Right ventricle myocardium superior (tissue), 1 donor: ENCODE results near the gene RPS6KL1. TPM values are rescaled to one million over a fixed set of nuclear protein-coding genes. Genes with fewer than 3 reads are reported as not detected.

Experiments
- ATAC-seq: fragments of 200-7000 bp; cut with Tn5 transposase; one replicate; pipeline ENCODE4 v1.9.1; 2020; ENCODE audit warnings: mild to moderate bottlenecking; ENCODE audit not compliant: poor library complexity
- DNase-seq: peaks from one replicate; pipeline ENCODE4 v3.0.0-alpha.2; 2020
- intact Hi-C: fragments of 100-400 bp; cut with DNase I; formaldehyde crosslinking; loops from one replicate; pipeline ENCODE4 v1.11.2; 2022
- total RNA-seq: library from RNA; stranded (reverse); fragmentation: NEBNext Ultra II Directional; extraction: Animal tissue kit (Norgen Biotek cat#: 25700); gene quantifications from one replicate; pipeline ENCODE4 v1.2.1, GENCODE V29; 2021
- donor health status: DM: no; HTN: yes; CAD: no; lungs with severe emphysema.

RPS6KL1 gene
- total RNA-seq, 1 donor from 2014 or later: 16.8 TPM

DNA sequence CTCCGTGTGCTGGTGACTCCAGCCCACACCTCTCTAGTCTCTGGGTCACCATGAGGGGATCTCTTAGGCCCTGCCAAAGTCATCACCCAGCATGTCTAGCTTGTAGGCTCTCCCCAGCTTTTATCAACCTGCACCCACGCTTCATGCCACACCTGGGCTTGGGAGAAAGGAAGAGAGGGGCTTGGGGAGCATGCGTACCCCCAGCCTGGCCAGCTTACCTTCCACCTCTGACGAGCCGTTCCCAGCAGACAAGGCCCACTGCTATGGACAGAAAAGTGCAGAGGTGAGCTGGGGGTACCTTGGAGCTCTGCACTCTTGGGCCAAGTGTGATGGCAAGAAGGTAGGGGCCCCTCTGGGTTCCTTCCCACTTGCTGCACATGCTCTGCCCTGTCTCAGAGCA lies 30.6 kb upstream of the RPS6KL1 start:
- DNase-seq (no peak), ATAC-seq (no peak)
- intact Hi-C loops: no loop called here

DNA sequence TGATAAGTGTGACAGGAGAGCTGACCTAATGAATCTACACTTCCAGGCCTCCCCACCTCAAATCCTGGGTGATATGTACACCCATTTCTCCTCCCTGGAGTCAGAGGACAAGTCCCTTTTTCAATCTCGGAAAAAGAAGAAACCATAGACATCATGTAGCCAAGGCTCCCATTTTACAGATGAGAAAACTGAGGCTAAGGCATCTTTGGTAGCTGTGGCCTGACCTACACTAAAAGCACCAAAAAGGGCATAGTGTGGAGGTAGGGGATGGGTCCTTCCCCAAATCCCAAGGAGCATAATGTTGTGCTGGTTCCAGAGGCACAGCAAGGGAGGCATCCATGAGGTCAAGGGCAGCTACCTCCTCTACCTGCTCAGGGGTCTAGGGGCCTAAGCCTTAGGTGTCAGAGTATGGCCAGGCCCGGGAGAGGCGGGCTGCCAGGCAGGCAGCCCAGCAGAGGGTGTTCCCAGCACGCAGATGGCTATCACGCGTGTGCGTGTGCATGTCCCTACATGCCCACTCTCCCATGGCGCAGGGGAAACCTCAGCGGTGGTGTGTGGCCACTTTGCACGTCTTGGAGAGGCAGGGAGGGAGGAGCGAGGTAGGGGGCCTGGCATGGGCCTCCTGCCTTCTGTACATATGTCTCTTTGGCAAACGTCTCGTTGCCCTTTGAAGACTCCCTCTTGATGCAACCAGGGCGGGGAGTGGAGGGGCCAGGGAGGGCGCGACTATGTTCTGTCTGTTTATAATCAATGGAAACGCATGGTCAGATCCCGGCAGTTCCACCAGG lies 29.8 kb upstream of the RPS6KL1 start:
- no peak for ATAC-seq
- DNase-seq: no peak
- intact Hi-C loops: no loop called here

DNA sequence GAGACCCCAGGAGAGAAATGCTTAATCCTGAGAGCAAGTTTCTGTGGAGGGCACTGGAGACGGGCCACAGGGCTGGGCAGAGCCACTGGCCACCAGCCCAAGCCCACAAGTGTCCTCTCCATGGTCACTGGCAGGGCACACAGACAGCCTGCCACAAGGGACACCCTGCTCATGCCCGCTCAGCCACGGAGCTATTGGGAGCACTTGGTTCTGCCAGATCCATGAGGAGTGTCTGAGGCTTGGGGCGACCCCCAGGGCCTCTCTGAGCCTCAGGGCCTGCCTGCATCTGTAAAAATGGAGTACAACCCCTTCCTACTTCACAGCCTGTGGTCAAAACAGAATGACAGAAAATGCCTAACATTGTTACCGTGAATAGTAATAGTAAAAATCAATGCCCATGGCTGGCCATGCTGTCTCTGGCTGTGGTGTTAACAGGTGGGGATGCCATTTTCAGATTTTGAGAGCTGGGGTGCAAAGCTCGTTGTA lies 29.2 kb upstream of the RPS6KL1 start:
- intact Hi-C loops: no loop called here
- ATAC-seq (no peak), DNase-seq (no peak)

DNA sequence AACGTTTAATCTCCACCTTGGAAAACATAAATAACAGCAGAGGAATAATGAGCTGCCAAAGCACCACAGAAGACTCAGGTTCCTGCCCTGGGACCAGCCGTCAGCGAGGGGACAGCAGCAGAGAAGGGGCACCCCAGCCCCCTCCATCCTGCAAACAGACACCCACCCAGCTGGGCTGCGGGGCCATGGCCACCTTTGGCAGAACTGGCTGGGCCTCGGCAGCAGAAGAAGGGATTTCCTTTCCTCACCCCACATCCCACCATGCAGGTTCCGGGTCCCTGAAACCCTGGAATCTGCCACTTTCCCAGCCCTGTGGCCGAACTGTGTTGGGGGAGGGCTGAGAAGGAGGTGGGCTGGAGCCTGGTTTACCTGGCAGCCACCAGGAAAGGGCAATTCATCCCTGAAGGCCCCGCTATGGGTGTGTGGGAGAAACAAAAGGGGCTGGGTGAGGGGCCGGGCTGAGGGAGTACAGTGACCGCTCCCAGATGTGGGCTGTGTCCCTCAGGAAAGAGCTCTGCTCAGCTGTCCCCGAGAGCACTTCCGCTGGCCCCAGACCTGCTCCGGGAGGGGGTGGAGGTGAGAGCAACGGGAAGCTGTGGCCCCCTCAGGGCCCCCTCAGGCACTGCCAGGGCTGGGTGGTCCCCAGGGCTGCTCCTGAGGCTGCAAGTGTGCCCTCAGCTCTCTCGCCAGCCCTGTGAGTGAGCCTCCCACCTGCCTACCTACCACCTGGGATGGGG lies 28.6 kb upstream of the RPS6KL1 start:
- intact Hi-C loops: no loop called here
- no peak for ATAC-seq

DNA sequence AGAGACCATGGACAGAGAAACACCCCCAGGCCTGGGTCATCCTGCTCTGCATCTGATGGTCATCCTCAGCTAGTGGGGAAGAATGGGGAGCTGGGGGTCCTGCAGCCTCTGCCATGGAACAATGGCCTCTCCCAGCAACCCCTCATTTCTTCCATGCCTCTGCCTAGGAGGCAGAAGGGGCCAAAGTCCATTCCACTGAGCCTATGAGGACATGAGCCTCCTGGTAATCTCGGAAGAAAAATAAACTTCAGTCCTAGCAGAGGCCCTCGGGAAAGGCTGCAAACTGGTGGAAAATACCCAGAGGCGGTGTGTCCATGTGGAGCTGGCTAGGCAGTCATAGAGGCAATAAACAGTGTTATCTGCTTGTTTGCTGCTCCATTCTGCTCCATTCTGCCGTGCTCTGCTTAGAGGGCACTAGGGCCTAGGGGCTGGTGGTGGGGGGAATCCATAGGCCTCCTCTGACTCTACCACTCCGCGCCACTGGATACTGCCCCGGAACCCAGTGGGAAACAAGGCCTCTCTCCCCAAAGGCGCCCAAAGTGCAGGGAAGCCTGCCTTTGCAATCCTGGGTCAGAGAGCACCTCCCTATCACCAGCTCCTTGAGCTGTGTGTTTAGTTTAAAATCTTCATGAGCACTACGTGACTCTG lies 27.9 kb upstream of the RPS6KL1 start:
- ATAC-seq (no peak), DNase-seq (no peak)
- intact Hi-C loops: no loop called here

More for the DNA sequence above, 28.6 kb upstream of the RPS6KL1 start:
- no peak for DNase-seq

DNA sequence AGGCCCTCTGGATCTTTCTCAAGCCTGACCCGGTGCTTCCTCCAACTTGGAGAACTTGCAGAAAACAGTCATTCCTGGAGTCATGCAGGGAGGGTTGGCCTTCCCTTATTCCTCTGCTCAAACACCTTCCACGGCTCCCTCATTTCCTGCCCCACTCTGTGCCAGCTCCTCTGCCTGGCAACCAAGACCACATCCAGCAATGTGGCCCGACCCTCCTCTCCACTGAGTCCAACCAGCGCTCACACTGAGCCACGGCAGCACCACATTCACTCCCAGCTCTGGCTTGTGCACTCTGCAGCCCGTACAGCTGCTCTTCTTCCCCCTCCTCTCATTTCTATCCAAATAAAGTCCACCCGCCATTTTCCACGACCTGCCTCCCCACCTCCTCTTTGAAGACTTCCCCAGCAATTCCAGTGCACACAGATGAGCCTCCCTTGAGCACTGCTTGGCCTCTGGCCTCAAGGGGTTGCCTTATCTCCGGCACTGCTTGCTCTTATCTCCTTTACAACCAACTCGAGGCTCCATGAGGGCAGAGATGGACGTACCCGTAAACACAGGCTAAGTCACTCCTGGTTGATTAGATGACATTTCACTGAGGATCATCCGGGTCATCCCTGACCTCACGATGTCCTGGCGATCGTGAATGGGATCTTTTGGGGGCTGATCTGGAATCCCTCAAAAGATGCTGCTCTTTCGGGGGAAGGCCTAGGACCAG lies 27.0 kb upstream of the RPS6KL1 start:
- DNase-seq (no peak), ATAC-seq (no peak)
- intact Hi-C loops: loop anchor here (5.0 to 10.0 kb wide), 2 partner anchors 52 to 135 kb away; partner anchors contain the start of gene EIF2B2

DNA sequence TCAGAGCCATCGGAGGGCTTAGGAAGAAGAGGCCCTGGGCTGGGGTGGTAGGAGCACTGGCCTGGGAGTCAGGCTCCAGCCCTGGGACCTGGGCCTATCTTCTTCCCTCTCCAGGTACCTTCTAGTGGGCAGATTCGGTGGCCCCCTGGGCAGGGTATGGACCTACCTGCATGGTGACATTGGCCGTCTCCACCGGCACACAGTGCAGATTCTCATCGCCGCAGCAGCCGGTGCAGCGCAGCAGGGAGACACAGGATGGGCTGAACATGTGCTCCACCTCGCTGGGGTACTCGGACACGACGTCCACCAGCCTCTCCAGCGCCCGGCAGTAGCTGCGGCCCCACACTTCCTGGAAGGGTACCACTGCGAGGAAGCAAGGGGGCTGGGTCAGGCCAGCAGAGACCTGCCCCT lies 26.1 kb upstream of the RPS6KL1 start:
- ATAC-seq (no peak), DNase-seq (no peak)
- intact Hi-C loops: loop anchor here (5.0 to 10.0 kb wide), 2 partner anchors 53 to 136 kb away; partner anchors contain the start of gene EIF2B2

DNA sequence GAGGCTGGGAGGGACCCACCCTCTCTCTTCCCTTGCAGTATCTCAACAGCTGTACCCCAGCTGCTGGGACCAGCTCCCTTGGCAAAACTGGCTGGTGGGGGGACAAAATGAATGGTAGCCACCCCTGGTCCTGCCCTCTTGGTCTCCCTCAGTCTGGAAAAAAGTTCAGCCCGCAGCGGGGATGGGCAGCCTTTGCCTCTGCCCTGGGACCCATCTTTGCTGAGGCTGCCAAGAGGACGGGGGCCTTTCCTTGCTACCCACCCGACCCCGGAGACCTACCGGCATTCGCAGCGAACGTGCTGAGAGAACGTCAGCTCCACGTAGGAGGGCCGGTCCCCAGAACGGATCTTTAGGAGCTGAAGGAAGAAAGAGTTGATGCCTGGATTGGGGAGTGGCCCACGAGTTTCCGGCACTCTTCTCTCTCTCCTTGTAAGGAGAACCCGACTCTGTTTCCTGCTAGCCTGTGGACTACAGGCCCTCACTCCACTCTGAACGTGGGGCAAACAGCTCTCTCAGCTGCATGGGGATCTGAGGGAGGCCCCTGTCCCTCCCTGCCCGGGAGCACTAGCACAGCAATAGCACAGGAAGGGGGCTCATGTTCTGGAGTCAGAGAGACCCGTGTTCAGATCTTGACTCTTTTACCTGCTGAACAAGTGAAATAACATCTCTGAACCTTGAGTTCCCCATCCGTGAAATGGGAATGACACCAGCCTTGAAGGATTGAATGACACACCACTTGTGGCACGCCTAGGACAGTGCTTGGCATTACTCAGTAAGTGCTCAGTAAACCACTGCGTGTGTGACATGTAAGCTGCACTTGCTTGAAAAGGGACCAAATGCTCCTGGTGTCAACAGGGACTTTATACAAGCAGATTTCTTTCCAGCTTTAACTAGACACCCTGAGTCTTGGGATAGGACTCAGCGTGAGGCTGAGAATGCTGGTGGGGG lies 25.4 kb upstream of the RPS6KL1 start:
- intact Hi-C loops: loop anchor here (5.0 to 10.0 kb wide), 2 partner anchors 54 to 136 kb away; partner anchors contain the start of gene EIF2B2
- ATAC-seq: no peak

DNA sequence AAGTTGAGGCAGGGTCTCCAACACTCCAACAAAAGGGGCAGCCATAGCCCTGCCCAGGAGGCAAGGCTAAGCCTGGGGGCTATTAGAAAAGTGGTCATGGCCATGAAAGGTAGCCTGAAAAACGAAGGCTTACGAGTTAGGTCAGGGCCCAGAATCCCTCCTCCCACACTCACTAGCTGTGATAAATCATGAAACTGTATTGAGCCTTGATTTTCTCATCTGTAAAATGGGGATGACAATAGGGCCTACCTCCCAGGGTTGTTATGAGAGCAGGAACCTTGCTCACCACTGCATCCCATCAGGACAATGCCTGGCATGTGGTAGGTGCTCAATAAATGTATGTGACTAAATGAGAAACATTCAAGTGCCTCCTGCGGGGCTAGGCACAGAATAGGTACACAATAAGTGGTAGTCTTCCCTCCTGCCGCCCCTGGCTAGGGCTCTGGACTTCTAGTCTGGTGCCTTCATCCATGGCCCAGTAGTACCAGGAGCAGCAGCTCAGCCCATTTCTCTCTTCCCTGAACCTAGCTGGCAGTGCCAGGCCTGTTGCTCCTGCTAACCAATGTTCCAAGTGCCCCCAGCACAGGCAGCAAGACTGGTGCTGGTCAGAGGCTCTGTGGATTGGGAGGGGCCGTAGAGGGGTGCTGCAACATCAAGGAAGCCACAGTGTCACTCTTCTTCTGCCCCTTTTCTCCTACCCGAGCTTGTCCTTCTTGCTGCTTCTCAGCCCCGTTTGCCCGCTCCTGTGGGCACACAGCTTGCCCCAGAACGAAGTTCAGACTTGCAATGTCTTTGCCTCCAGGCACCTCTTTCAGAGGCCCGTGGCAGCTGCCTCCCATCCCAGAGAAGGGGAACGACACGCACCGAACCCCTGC lies 24.5 kb upstream of the RPS6KL1 start:
- ATAC-seq: no peak
- intact Hi-C loops: loop anchor here (5.0 to 10.0 kb wide), 2 partner anchors 55 to 137 kb away; partner anchors contain the start of gene EIF2B2
- DNase-seq: no peak

More for the DNA sequence above, 25.4 kb upstream of the RPS6KL1 start:
- no peak for DNase-seq

DNA sequence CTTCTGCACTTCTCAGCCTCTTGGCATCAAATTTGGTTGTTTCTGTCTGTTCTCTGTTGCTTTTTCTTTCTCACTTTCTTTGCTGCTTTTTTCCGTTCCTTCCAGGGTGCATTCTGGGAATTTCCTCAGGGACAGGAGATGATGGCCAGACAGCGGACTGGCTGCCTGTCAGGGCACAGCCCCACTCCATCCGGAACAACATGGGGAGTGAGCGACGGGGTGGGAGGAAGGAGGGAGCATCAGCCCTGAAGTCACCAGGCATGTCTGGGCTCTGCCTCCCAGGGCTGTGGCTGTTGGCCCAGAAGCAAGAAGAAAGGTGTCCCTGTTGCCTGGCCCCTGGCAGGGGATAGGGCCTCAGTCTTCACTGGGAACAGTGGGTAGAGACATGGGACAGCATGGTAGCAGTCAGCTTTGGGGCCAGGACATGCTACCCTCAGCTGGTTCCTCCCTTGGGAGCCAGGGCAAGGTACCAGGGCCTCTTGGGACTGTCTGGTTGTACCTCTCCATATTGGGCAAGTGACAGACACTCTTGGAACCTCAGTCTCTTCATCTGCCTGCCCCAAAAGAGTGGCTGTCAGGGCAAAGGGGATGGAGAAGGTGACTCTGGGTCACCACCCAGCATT lies 23.7 kb upstream of the RPS6KL1 start:
- intact Hi-C loops: loop anchor here (5.0 to 10.0 kb wide), 2 partner anchors 56 to 138 kb away; partner anchors contain the start of gene EIF2B2
- ATAC-seq: peak; percentile 57
- peak; percentile 68 for DNase-seq

DNA sequence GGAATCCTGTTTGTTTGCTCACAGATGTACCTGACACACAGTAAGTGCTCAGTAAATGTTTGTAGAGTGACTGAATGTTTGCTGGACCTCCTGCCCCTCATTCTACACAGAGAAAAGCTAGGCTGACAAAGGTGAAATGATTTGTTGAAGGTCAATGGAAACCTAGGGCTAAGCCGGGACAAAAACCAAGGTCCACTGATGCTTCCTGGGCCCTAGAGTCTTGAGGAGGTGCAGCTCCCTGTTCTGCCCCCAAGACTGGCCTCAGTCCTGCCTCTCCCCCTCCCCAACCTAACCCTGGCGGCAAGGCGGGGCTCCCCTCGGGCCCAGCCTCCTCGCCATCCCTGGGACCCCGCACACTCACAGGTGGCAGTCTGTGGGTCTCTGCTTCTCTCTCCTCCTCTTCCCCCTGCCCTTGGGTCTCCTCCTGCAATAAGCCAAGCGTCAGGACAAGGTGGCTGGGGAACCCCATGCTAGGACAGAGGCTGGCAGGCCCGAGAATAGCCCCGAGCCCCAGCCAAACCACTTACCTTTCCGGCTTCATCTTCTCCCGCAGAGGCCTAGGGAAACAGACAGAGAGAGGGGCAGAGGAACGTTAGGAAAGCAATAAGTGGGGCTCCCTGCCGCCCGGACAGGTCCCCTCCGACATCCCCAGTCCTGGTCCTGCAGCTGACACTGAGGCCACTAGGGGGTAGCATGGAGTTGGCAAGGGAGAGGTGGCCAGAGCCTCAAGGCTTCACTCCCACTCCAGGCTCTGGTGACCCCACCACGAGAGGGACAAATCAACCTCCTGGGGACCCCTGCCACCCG lies 23.0 kb upstream of the RPS6KL1 start:
- DNase-seq: peak; percentile 80
- intact Hi-C loops: loop anchor here (5.0 to 10.0 kb wide), 2 partner anchors 56 to 139 kb away; partner anchors contain the start of gene EIF2B2
- peak; percentile 86 for ATAC-seq

DNA sequence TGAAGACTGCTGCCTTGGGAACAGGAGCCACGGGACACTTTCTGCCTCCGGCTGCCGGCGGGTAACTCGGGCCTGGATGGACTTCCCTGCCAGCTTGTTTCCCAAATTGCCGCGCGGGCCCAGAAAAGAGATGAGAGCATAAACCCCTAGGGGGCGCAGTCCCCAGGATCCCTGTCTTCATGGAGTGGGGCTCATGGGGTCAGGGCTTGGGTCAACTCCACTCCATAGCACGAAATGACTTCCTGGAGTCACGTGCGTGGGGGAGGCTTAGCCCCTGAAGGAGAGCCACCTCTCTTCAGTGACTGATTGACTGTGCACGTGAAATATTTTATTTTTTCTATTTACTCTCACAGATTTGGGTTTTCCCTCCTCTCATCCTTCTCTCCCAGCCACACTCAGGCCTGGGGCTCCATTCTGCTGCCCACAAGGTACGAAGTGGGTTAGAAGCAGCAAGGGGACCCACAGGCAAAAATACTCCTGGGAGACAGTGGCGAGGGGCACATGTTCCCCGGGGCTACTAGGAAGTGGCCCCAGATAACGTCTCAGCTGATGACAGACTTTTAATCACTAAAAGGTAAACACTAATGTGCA lies 22.3 kb upstream of the RPS6KL1 start:
- ATAC-seq: no peak
- intact Hi-C loops: loop anchor here (5.0 to 10.0 kb wide), 2 partner anchors 57 to 139 kb away; partner anchors contain the start of gene EIF2B2
- peak; percentile 59 for DNase-seq

DNA sequence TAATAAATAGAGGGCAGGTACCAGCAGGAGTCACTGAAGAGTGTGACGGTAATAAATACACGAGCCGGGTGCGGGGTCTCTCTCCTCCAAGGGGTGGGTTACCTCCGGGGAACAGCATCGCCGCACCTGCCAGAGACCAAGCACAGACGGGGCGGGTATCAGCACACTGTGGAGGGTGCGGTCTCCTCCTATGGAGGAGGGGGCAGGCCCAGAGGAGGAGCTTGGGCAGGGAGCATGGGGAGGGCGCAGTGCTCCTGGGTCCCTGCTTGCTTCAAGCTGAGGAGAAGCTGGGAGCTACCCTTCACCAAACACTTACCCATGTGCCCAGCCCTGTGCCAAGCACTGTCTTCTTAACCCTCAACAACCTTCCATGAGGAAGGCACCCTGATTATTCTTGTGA lies 19.5 kb upstream of the RPS6KL1 start:
- no peak for ATAC-seq
- intact Hi-C loops: loop anchor here (10.0 kb wide), 1 partner anchor 142 kb away; no protein-coding TSS in a partner anchor

DNA sequence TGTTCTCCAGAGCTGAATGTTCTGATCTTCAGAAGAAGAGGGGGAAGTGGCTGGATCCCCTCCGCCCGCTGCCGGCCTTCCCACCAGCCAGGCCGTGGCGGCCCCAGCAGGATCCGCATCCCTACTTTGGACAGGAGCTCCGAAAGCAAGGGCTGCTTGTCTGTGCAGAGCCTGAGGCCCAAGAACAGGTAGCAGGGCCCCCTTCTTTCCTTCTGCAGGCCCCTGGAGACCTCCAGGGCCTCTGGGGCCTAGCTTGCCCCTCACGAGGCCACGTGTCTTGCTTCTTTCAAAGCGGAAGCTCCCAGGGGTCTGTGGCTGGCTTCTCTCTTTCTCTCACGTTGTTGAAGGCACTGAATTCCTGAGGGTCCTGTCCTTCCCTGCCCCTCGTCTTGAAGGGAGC lies 19.1 kb upstream of the RPS6KL1 start:
- ATAC-seq: no peak
- intact Hi-C loops: loop anchor here (10.0 kb wide), 1 partner anchor 143 kb away; no protein-coding TSS in a partner anchor
- no peak for DNase-seq

More for the DNA sequence above, 19.5 kb upstream of the RPS6KL1 start:
- DNase-seq: no peak
